ENCODE data around the gene IL1R2.

DNA sequence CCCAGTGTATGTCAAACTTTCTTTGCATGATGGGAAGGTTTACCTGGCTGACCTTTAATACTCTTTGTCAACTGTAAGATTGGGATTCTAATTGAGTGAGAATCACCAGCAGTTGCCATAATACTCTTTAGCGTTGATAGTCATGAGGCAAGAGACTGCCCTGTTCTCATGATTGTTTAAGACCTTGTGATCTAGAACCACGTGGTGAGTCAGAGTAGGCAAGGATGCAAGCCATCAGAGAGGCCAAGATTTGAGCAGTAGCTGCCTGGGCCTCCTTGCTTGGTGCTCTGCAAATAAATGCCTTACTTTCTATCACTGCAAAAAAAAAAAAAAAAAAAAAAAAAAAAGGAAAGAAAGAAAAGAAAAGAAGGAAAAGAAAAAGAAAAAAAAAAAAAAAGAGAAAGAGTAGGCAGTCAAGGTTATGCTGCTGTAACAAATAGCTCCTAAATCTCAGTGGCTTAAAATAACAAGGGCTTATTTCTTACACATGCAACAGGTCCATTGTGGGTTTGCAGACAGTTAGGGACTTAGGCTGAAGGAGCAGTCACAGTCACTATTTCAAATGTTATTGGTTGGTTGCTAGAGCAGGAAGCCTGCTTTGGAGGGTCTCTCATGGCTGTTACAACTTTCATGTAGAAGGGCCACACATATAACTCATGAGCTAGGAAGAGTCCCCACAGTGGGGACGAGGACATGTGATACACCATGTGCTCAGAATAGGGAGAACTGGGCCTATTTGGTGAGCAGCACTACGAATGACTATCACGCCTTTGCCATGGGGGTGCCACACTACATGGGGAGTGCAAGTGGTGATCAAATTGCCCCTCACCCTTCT lies 21.7 kb downstream of the IL1R2 start:
- TF ChIP-seq, protein P1, sequence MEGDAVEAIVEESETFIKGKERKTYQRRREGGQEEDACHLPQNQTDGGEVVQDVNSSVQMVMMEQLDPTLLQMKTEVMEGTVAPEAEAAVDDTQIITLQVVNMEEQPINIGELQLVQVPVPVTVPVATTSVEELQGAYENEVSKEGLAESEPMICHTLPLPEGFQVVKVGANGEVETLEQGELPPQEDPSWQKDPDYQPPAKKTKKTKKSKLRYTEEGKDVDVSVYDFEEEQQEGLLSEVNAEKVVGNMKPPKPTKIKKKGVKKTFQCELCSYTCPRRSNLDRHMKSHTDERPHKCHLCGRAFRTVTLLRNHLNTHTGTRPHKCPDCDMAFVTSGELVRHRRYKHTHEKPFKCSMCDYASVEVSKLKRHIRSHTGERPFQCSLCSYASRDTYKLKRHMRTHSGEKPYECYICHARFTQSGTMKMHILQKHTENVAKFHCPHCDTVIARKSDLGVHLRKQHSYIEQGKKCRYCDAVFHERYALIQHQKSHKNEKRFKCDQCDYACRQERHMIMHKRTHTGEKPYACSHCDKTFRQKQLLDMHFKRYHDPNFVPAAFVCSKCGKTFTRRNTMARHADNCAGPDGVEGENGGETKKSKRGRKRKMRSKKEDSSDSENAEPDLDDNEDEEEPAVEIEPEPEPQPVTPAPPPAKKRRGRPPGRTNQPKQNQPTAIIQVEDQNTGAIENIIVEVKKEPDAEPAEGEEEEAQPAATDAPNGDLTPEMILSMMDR (IDR thresholded peaks at IDR 0.05), result no peak
- no peak for TF ChIP-seq POLR2AphosphoS5 (IDR thresholded peaks at IDR 0.05)
- no peak for TF ChIP-seq POLR2A (IDR thresholded peaks at IDR 0.05)

Measured in suprapubic skin (tissue), 4 donors.